OCI-LY1 (cell line): ENCODE measurements around the gene SLC22A23.
A peak's percentile ranks its signal among the peaks of the same experiment; 100 is the strongest.

Experiments
- H2AFZ ChIP-seq: fragments of 200-600 bp; sonication (generic), shearing (Covaris generic); 2 replicates; pipeline ENCODE4 v1.6.0; 2014; ENCODE audit warnings: antibody characterized with exemption, mild to moderate bottlenecking, low read length
- H3F3A ChIP-seq: fragments of 200-600 bp; sonication (generic), shearing (Covaris generic); 2 replicates; pipeline ENCODE4 v1.6.0; 2014; ENCODE audit warnings: mild to moderate bottlenecking, antibody characterized with exemption, low read length, moderate library complexity; ENCODE audit not compliant: insufficient read depth
- H3K27ac ChIP-seq: fragments of 200-600 bp; sonication (generic); 2 replicates; pipeline ENCODE4 v1.5.1; 2014; ENCODE audit warnings: low read length, mixed run types, mild to moderate bottlenecking, low read depth; ENCODE audit not compliant: poor library complexity, severe bottlenecking
- H3K27me3 ChIP-seq: fragments of 200-600 bp; sonication (generic); 2 replicates; pipeline ENCODE4 v1.6.0; 2014; ENCODE audit warnings: antibody characterized with exemption, mild to moderate bottlenecking, low read length, moderate library complexity; ENCODE audit not compliant: insufficient read depth
- H3K36me3 ChIP-seq: fragments of 200-600 bp; sonication (generic); 2 replicates; pipeline ENCODE4 v1.6.1; 2014; ENCODE audit warnings: mild to moderate bottlenecking, antibody characterized with exemption, low read length, moderate library complexity, mixed read lengths; ENCODE audit not compliant: insufficient read depth
- H3K4me1 ChIP-seq: fragments of 200-600 bp; sonication (generic); 2 replicates; pipeline ENCODE4 v1.5.1; 2014; ENCODE audit warnings: mild to moderate bottlenecking, low read length, moderate library complexity; ENCODE audit not compliant: insufficient read depth, severe bottlenecking
- H3K4me2 ChIP-seq: fragments of 200-600 bp; sonication (generic), shearing (Covaris generic); 2 replicates; pipeline ENCODE4 v1.6.1; 2014; ENCODE audit warnings: low read length
- H3K4me3 ChIP-seq: fragments of 200-600 bp; sonication (generic); 2 replicates; pipeline ENCODE4 v1.5.1; 2014; ENCODE audit warnings: low read length, low read depth, mild to moderate bottlenecking, mixed read lengths; ENCODE audit not compliant: poor library complexity, severe bottlenecking
- H3K79me2 ChIP-seq: fragments of 200-600 bp; shearing (Covaris generic); 2 replicates; pipeline ENCODE4 v1.6.1; 2016; ENCODE audit warnings: mixed run types, low read length, mixed read lengths; ENCODE audit not compliant: insufficient read depth
- H3K9ac ChIP-seq: fragments of 200-600 bp; sonication (generic), shearing (Covaris generic); 2 replicates; pipeline ENCODE4 v1.6.1; 2014; ENCODE audit warnings: mild to moderate bottlenecking, low read length, mixed read lengths
- H3K9me2 ChIP-seq: fragments of 200-600 bp; sonication (generic), shearing (Covaris generic); 2 replicates; pipeline ENCODE4 v1.6.1; 2014; ENCODE audit warnings: low read depth, mild to moderate bottlenecking, low read length, mixed read lengths
- H3K9me3 ChIP-seq: fragments of 200-600 bp; shearing (Covaris generic); 2 replicates; pipeline ENCODE4 v1.6.1; 2014; ENCODE audit warnings: low read length, mixed read lengths
- H4K20me1 ChIP-seq: fragments of 200-600 bp; sonication (generic), shearing (Covaris generic); 2 replicates; pipeline ENCODE4 v1.6.0; 2016; ENCODE audit warnings: mild to moderate bottlenecking, low read length; ENCODE audit not compliant: insufficient read depth
- CTCF ChIP-seq: fragments of 200-600 bp; sonication (generic), shearing (Covaris generic); IDR thresholded peaks from 2 replicates; pipeline ENCODE4 v1.5.1; 2017; ENCODE audit warnings: mild to moderate bottlenecking, antibody characterized with exemption, low read length, moderate library complexity, mixed read lengths
- EZH2 ChIP-seq: fragments of 200-600 bp; sonication (generic), shearing (Covaris generic); IDR thresholded peaks from 2 replicates; pipeline ENCODE4 v1.8.0; 2017; ENCODE audit warnings: borderline replicate concordance, mixed run types, mild to moderate bottlenecking, antibody characterized with exemption, low read length, moderate library complexity, mixed read lengths

The SLC22A23 gene

GRCh38 chr6:3412779-3413500, 43.9 kb downstream of the SLC22A23 start:
- Histone ChIP-seq H3K27ac (no peak overlapping the region), H3K9me2 (no peaks in the 10 kb centered on the region), H3K36me3 (no peaks in the 10 kb centered on the region), H4K20me1 (no peaks in the 10 kb centered on the region), H3K4me3 (no peak overlapping the region), H3K79me2 (no peaks in the 10 kb centered on the region), H3K27me3 (no peaks in the 10 kb centered on the region), H3F3A (no peaks in the 10 kb centered on the region), H3K4me1 (no peaks in the 10 kb centered on the region), H3K9me3 (no peaks in the 10 kb centered on the region), H3K4me2 (no peak overlapping the region), H2AFZ (no peak overlapping the region), H3K9ac (no peak overlapping the region)
- TF ChIP-seq EZH2 (no peak), CTCF (no peak)

GRCh38 chr6:3411967-3412778, 44.7 kb downstream of the SLC22A23 start:
- Histone ChIP-seq H3K27me3 (no peaks in the 10 kb centered on the region), H3K4me3 (no peak overlapping the region), H3K27ac (no peak overlapping the region), H3K9me2 (no peaks in the 10 kb centered on the region), H3K79me2 (no peaks in the 10 kb centered on the region), H3K4me1 (no peaks in the 10 kb centered on the region), H2AFZ (no peak overlapping the region), H4K20me1 (no peaks in the 10 kb centered on the region), H3K4me2 (no peak overlapping the region), H3F3A (no peaks in the 10 kb centered on the region), H3K36me3 (no peaks in the 10 kb centered on the region), H3K9ac (no peak overlapping the region), H3K9me3 (no peaks in the 10 kb centered on the region)
- TF ChIP-seq EZH2 (no peak), CTCF (no peak)

GRCh38 chr6:3410385-3411360, 46.2 kb downstream of the SLC22A23 start:
- H3K36me3 ChIP-seq, result no peaks in the 10 kb centered on the region
- no peaks in the 10 kb centered on the region for H3K9me2 ChIP-seq
- no peak overlapping the region for H3K4me2 ChIP-seq
- H3F3A ChIP-seq, result no peaks in the 10 kb centered on the region
- no peak overlapping the region for H3K9ac ChIP-seq
- TF ChIP-seq CTCF, result peak; percentile 81
- no peak for TF ChIP-seq EZH2
- H4K20me1 ChIP-seq, result no peaks in the 10 kb centered on the region
- no peaks in the 10 kb centered on the region for H3K79me2 ChIP-seq
- no peak overlapping the region for H3K4me3 ChIP-seq
- no peak overlapping the region for H2AFZ ChIP-seq
- H3K4me1 ChIP-seq, result no peaks in the 10 kb centered on the region
- H3K27ac ChIP-seq, result no peak overlapping the region
- H3K27me3 ChIP-seq, result no peaks in the 10 kb centered on the region
- H3K9me3 ChIP-seq, result no peaks in the 10 kb centered on the region
